GM21529 (cell line): ENCODE measurements around the gene SMARCD3.

Experiments
- ATAC-seq: cut with Tn5 transposase; IDR thresholded peaks from one replicate; pipeline ENCODE4 v1.9.1; 2021; ENCODE audit not compliant: unreplicated experiment

SMARCD3 gene

DNA sequence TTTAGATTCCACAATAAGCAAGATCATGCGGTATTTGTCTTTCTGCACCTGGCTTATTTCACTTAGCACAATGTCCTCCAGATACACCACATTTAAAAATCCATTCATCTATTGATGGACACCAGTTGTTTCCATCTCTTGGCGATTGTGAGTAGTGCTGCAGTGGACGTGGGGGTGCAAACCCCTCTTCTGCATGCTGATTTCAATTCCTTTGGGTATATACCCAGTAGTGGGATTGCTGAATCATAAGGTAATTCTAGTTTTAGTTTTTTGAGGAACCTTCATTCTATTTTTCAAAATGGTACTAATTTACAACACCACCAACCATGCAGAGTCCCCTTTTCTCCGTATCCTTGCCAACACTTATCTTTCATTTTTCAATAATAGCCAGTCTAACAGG is 59.5 kb downstream of the SMARCD3 start:
- no peak for ATAC-seq
